ENCODE data around the gene GEMIN2.
"Not testable (repeated sequence)": the region's sequence is repeated elsewhere in the genome, so short reads cannot be mapped to it uniquely, and the experiment has no call there.

Gene GEMIN2

GRCh38 chr14:39113685-39114072, 444 bp upstream of the GEMIN2 start:
- DNase-seq, result no peak

GRCh38 chr14:39122330-39123138, 8.4 kb downstream of the GEMIN2 start:
- DNase-seq, result no peak

- not testable (repeated sequence) for DNase-seq
Observed at GRCh38 chr14:39137835-39138234, 23.7 kb downstream of the GEMIN2 start.

- no peak for DNase-seq
Observed at GRCh38 chr14:39138440-39138839, 24.3 kb downstream of the GEMIN2 start.

GRCh38 chr14:39140170-39140569, 26.0 kb downstream of the GEMIN2 start:
- no peak for DNase-seq

- not testable (repeated sequence) for DNase-seq
Observed at GRCh38 chr14:39141623-39142022, 27.5 kb downstream of the GEMIN2 start.

- not testable (repeated sequence) for DNase-seq
Observed at GRCh38 chr14:39143226-39143625, 29.1 kb downstream of the GEMIN2 start.

- peak; percentile 77 for DNase-seq
Observed at GRCh38 chr14:39145266-39145966, 31.3 kb downstream of the GEMIN2 start.

GRCh38 chr14:39154594-39155189, 40.6 kb downstream of the GEMIN2 start:
- no peak for DNase-seq

GRCh38 chr14:39157491-39157890, 43.4 kb downstream of the GEMIN2 start:
- no peak for DNase-seq

GRCh38 chr14:39158222-39158858, 44.2 kb downstream of the GEMIN2 start:
- DNase-seq, result no peak

GRCh38 chr14:39160494-39160893, 46.4 kb downstream of the GEMIN2 start:
- DNase-seq, result no peak

GRCh38 chr14:39167797-39168320, 53.7 kb downstream of the GEMIN2 start:
- DNase-seq, result not testable (repeated sequence)

GRCh38 chr14:39168591-39168990, 54.5 kb downstream of the GEMIN2 start:
- no peak for DNase-seq

- DNase-seq, result peak; percentile 34
Observed at GRCh38 chr14:39169541-39169900, 55.4 kb downstream of the GEMIN2 start.

- DNase-seq, result no peak
Observed at GRCh38 chr14:39173198-39173597, 59.1 kb downstream of the GEMIN2 start.

- DNase-seq, result peak; percentile 98
Observed at GRCh38 chr14:39174560-39175444, 60.7 kb downstream of the GEMIN2 start, which contains the start of gene PNN. Gene PNN (plus strand): TSS chr14:39175254. CDS start chr14:39175280, 26 bp downstream.

GRCh38 chr14:39175445-39176262, 61.5 kb downstream of the GEMIN2 start:
- DNase-seq, result peak; percentile 36

GRCh38 chr14:39176263-39177167, 62.4 kb downstream of the GEMIN2 start:
- DNase-seq, result no peak

GRCh38 chr14:39177168-39177545, 63.0 kb downstream of the GEMIN2 start:
- DNase-seq, result no peak
